ENCODE measurements around the gene NDUFV2.

Gene NDUFV2

GRCh38 chr18:9182852-9183399 is 80.4 kb downstream of the NDUFV2 start:
- no peak overlapping the region for H3K27ac ChIP-seq (ENCODE audit: insufficient read depth, low read depth, low read length, poor library complexity, severe bottlenecking)
- H3K9me3 ChIP-seq (ENCODE audit: control insufficient read depth, low read length): no peaks in the 10 kb centered on the region
- H3K4me1 ChIP-seq (ENCODE audit: control insufficient read depth, insufficient read depth, low read length): no peaks in the 10 kb centered on the region
- WGBS, 2 experiments: 79 to 88% methylated on average over 4 to 5 of the region's 5 CpGs
- no peaks in the 10 kb centered on the region for H3K27me3 ChIP-seq (ENCODE audit: control insufficient read depth, insufficient read depth, low read length, poor library complexity, severe bottlenecking)
- H3K36me3 ChIP-seq (ENCODE audit: control insufficient read depth, insufficient read depth, low read length): no peaks in the 10 kb centered on the region
- no peak overlapping the region for H3K4me3 ChIP-seq (ENCODE audit: insufficient read depth, low read depth, low read length)

Measured in ectodermal cell (in vitro differentiated cells).